ENCODE results near the gene OR6N2. TPM values are rescaled to one million over a fixed set of nuclear protein-coding genes. Genes with fewer than 3 reads are reported as not detected.

The OR6N2 gene
- total and polyA plus RNA-seq, 8 donors: 0.08 TPM; not detected in 7

DNA sequence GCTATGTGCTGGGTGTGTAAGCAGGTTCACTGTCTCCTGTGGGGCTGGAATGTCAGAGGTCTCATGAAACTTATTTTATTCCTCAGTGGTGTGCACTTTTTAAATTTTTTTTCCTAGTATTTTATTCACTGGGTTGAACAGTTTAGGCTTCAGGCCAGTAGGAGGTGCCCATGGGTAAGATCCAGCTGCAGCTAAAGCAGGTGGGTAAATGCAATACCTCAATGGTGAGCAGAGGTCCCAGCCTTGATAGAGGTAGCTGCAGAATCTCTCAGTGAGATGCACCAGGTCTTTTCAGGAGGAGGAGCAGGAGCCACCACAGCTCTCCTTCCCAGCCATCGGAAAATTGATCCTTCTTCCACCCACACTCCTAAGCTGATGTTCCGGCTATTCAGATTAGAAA is 12.6 kb upstream of the OR6N2 start:
- intact Hi-C loops (cut with DNase I): no loop called here
- Histone ChIP-seq H3K36me3 (no peaks in the 10 kb centered on the region), H3K27me3 (no peaks in the 10 kb centered on the region), H3K4me3 (no peak overlapping the region), H3K4me1 (peaks cover 0 to under 1% of the 10 kb centered on the region in 2 donors), H3K9me3 (no peaks in the 10 kb centered on the region), H3K27ac (no peak overlapping the region)
- DNase-seq (no peak), ATAC-seq (peak; percentile 26)
- TF ChIP-seq, protein P1, sequence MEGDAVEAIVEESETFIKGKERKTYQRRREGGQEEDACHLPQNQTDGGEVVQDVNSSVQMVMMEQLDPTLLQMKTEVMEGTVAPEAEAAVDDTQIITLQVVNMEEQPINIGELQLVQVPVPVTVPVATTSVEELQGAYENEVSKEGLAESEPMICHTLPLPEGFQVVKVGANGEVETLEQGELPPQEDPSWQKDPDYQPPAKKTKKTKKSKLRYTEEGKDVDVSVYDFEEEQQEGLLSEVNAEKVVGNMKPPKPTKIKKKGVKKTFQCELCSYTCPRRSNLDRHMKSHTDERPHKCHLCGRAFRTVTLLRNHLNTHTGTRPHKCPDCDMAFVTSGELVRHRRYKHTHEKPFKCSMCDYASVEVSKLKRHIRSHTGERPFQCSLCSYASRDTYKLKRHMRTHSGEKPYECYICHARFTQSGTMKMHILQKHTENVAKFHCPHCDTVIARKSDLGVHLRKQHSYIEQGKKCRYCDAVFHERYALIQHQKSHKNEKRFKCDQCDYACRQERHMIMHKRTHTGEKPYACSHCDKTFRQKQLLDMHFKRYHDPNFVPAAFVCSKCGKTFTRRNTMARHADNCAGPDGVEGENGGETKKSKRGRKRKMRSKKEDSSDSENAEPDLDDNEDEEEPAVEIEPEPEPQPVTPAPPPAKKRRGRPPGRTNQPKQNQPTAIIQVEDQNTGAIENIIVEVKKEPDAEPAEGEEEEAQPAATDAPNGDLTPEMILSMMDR (IDR thresholded peaks at IDR 0.05): peak; percentile 15 to 24

DNA sequence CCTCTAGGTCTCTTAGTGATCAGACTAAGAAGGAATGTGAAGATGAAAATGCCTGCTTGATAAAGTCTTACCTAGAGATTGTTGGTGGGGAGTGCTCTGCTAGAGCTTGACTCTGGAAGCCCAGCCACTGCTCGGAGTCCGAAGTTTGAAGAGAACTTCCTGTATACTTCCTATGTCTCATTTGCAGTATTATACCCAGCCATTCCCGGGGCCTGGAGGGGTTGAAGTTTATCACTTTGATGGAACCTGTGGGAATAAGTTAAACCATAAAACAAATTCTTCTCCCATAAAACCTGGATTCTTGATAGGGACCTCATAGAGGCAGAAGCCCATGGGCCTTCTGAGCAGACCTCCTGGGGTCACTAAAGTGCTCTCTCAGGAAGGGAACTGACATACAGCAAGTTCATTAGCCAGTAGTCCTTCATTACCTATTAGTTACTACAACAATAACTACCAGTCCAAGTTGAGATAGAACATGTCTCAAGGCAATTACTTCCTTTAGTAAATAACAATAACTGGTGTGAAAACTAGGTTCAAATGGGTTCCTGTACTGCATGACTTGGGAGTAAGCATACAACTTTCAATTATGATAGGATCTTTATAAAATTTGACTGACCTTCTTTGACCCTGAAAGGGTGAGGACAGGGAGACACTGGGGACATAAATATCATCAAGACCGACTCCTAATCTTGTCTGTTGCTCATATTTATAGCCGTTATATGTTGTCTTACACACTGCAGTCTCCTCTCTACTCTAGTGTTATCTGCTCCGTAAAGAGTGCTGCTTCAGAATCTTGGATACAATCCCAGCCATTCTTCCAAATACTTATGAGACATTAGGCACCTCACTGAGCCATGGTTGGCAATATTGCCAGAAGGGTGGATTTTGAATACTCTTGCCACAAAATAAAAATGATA is 8.8 kb downstream of the OR6N2 start, which contains the start of gene OR6N1:
OR6N1 (minus strand) TSS at position 246 of the 917 bp plus-strand sequence. CDS start 5,513 bp downstream, outside the sequence.
- H3K27ac ChIP-seq: no peak within 1 kb of the TSS
- DNase-seq (no peak), ATAC-seq (no peak)
- no peak within 1 kb of the TSS for H3K4me3 ChIP-seq
- no peaks in the 10 kb centered on the region for H3K36me3 ChIP-seq
- intact Hi-C loops (cut with DNase I): no loop called here
- TF ChIP-seq, protein P1 (IDR thresholded peaks at IDR 0.05): no peak
- H3K27me3 ChIP-seq: no peaks in the 10 kb centered on the region
- H3K4me1 ChIP-seq: no peaks in the 10 kb centered on the region
- H3K9me3 ChIP-seq: no peaks in the 10 kb centered on the region

DNA sequence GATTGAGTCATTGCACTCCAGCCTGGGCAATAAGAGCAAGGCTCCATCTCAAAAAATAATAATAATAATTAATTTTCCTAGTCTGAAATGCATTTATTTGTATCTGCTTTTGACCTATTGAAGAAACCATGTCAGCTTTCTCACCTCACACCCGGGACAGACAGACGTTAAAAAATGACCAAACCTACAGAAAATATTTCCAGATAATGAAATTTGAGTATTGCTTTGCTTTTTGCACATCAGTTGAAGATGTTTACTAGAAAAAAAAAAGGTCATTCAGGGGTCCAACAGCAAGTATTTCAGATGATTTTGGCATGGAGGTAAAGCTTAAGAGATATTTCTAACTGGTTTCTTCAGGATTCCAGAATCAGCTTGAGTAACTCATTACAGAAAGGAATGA is 26.6 kb downstream of the OR6N2 start, which contains the start of gene OR6K6:
OR6K6 (plus strand) TSS at position 301 of the 400 bp plus-strand sequence. CDS start 168 bp downstream, outside the sequence.
- no peak within 1 kb of the TSS for H3K4me3 ChIP-seq
- no peaks in the 10 kb centered on the region for H3K27me3 ChIP-seq
- intact Hi-C loops (cut with DNase I): no loop called here
- ATAC-seq: no peak
- H3K4me1 ChIP-seq: no peaks in the 10 kb centered on the region
- no peaks in the 10 kb centered on the region for H3K36me3 ChIP-seq
- no peaks in the 10 kb centered on the region for H3K9me3 ChIP-seq
- no peak for DNase-seq
- no peak within 1 kb of the TSS for H3K27ac ChIP-seq
- TF ChIP-seq, protein P1 (IDR thresholded peaks at IDR 0.05): no peak

DNA sequence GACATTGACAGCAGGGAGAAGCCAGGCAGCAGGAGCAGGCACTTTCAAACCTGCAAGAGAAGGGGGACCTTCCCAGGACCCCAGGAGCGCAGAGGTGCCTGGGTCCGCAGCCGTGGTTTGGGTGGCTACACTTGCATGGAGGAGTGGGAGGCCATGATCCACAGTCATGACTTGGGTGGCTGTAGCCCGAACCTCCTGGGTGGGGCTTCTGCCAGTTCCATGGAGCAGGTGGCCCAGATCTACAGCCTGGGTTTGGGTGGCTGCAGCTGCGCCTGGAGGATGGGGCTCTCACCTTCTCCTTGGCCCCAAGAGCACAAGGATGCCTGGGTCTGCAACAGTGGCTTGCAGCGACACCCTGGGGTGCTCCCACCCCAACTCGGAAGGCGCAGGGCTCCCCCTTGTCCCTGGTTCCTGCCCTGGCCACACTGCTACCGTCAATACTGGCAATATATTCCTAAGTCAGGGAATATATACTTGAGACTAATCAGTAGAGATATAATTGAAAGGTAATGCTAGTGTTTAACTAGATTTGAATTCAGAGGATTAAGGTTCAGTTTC is 28.8 kb downstream of the OR6N2 start:
- no peak overlapping the region for H3K27ac ChIP-seq
- intact Hi-C loops (cut with DNase I): no loop called here
- DNase-seq (peak in 1 of 4 donors; percentile 51), ATAC-seq (no peak)
- H3K4me3 ChIP-seq: no peak overlapping the region
- no peaks in the 10 kb centered on the region for H3K4me1 ChIP-seq
- H3K36me3 ChIP-seq: no peaks in the 10 kb centered on the region
- no peaks in the 10 kb centered on the region for H3K27me3 ChIP-seq
- TF ChIP-seq, protein P1 (IDR thresholded peaks at IDR 0.05): no peak
- no peaks in the 10 kb centered on the region for H3K9me3 ChIP-seq

DNA sequence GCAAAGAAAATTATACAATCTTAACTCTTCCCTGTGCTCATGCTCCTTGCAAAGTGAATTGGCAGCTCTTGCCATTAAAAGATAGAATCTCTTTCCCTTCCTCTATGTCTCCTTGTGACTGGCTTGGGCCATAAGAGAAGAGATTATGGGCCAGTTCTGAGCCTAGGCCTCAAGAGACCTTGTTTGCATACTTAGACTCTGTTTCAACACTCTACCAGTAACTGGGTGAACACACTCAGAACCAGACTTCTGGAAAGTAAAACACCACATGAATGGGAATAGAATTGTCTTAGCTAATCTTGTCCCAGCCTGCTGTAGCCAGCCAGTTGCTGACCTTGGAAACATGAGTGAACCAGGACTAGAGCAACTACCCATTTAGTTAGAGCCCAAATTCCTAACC is 45.2 kb downstream of the OR6N2 start:
- H3K4me3 ChIP-seq: no peak overlapping the region
- no peaks in the 10 kb centered on the region for H3K4me1 ChIP-seq
- H3K9me3 ChIP-seq: no peaks in the 10 kb centered on the region
- intact Hi-C loops (cut with DNase I): no loop called here
- no peaks in the 10 kb centered on the region for H3K36me3 ChIP-seq
- ATAC-seq (peak; percentile 65), DNase-seq (no peak)
- TF ChIP-seq, protein P1 (IDR thresholded peaks at IDR 0.05): no peak
- H3K27ac ChIP-seq: no peak overlapping the region
- H3K27me3 ChIP-seq: no peaks in the 10 kb centered on the region

Data from left lung (tissue), 10 donors.